ENCODE results near the gene SORCS2. TPM values are rescaled to one million over a fixed set of nuclear protein-coding genes. Genes with fewer than 3 reads are reported as not detected.

SORCS2 gene
- polyA plus RNA-seq, 1 of the 3 experiments (the other 2 are of a cell fraction): 1.6 TPM

DNA sequence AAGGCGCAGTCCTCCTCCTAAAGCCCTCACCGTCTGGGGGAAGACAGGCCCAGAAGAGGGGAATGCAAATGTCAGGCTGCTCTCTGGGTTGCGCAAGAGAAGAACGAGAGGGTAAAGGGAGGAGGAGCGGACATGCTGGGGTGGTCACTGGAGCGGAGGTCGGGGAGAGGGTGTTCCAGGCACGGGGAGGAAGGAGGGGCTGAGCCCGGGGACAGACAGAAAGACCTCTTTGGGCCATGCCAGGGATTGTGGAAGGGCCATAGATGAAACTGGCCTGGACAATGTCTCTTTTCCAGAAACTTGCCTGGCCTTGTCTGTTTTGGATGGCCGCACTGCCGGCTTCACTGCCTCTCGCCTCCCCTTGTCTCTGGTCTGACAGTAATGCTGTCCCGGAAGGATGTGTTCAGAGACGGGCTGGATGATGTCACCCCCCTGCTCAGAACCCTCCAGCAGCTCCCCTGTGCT is 121.0 kb downstream of the SORCS2 start:
- H3K9ac ChIP-seq: no peak overlapping the region
- DNase-seq: no peak
- H3K4me2 ChIP-seq: no peak overlapping the region
- no peak overlapping the region for H2AFZ ChIP-seq (ENCODE audit: low read depth)
- H3K27me3 ChIP-seq (ENCODE audit: insufficient read depth): 0 out of 2 replicates have a peak, but pooled peaks cover 5% of the 10 kb centered on the region
- ChIA-PET CTCF (interaction anchor here (2.1 to 3.5 kb wide), 3 partner anchors 17 to 121 kb away, joined by 8 to 14 read pairs (median 9); partner anchors contain the start of gene SORCS2), POLR2A (no interaction called here)
- 69% methylated on average over 10 of the region's 14 CpGs for WGBS (ENCODE audit: low lambda C conversion rate)
- no peak overlapping the region for H3K27ac ChIP-seq (ENCODE audit: low read depth in 2 of 2, low read length in 1 of 2)
- H3K4me3 ChIP-seq (ENCODE audit: low read depth in 2 of 2, low read length in 1 of 2): no peak overlapping the region
- no peaks in the 10 kb centered on the region for H3F3A ChIP-seq (replicated peaks; ENCODE audit: insufficient read depth)
- H3K9me2 ChIP-seq: no peaks in the 10 kb centered on the region
- H3K4me1 ChIP-seq (ENCODE audit: control insufficient read depth in 1 of 2, insufficient read depth in 2 of 2, low read depth in 1 of 2, low read length in 1 of 2): no peaks in the 10 kb centered on the region
- H3K36me3 ChIP-seq (replicated peaks in 1 of 2; ENCODE audit: control insufficient read depth in 1 of 2, insufficient read depth in 2 of 2, low read length in 1 of 2): no peaks in the 10 kb centered on the region
- H3K9me3 ChIP-seq: no peaks in the 10 kb centered on the region
- H4K20me1 ChIP-seq (ENCODE audit: insufficient read depth): no peaks in the 10 kb centered on the region
- TF ChIP-seq JUND (IDR thresholded peaks at IDR 0.05) (no peak), RAD21 (IDR thresholded peaks at IDR 0.05; ENCODE audit: low read length) (no peak), NFIC (IDR thresholded peaks at IDR 0.05; ENCODE audit: borderline replicate concordance) (no peak), MXI1 (IDR thresholded peaks at IDR 0.05; ENCODE audit: low read depth, low read length) (no peak), GABPA (IDR thresholded peaks at IDR 0.05; ENCODE audit: low read depth) (no peak), RFX5 (IDR thresholded peaks at IDR 0.05; ENCODE audit: low read length) (no peak), MEF2A (IDR thresholded peaks at IDR 0.05; ENCODE audit: borderline replicate concordance, low read depth) (no peak), RXRA (IDR thresholded peaks at IDR 0.05; ENCODE audit: borderline replicate concordance, low read depth) (no peak), RCOR1 (IDR thresholded peaks at IDR 0.05; ENCODE audit: low read length) (no peak), SIN3A (IDR thresholded peaks at IDR 0.05; ENCODE audit: borderline replicate concordance, low read depth, low read length) (no peak), FOXM1 (IDR thresholded peaks at IDR 0.05; ENCODE audit: low read depth) (no peak)
- TF ChIP-seq, protein P1, sequence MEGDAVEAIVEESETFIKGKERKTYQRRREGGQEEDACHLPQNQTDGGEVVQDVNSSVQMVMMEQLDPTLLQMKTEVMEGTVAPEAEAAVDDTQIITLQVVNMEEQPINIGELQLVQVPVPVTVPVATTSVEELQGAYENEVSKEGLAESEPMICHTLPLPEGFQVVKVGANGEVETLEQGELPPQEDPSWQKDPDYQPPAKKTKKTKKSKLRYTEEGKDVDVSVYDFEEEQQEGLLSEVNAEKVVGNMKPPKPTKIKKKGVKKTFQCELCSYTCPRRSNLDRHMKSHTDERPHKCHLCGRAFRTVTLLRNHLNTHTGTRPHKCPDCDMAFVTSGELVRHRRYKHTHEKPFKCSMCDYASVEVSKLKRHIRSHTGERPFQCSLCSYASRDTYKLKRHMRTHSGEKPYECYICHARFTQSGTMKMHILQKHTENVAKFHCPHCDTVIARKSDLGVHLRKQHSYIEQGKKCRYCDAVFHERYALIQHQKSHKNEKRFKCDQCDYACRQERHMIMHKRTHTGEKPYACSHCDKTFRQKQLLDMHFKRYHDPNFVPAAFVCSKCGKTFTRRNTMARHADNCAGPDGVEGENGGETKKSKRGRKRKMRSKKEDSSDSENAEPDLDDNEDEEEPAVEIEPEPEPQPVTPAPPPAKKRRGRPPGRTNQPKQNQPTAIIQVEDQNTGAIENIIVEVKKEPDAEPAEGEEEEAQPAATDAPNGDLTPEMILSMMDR (IDR thresholded peaks at IDR 0.05): no peak
- TF ChIP-seq, protein P2, sequence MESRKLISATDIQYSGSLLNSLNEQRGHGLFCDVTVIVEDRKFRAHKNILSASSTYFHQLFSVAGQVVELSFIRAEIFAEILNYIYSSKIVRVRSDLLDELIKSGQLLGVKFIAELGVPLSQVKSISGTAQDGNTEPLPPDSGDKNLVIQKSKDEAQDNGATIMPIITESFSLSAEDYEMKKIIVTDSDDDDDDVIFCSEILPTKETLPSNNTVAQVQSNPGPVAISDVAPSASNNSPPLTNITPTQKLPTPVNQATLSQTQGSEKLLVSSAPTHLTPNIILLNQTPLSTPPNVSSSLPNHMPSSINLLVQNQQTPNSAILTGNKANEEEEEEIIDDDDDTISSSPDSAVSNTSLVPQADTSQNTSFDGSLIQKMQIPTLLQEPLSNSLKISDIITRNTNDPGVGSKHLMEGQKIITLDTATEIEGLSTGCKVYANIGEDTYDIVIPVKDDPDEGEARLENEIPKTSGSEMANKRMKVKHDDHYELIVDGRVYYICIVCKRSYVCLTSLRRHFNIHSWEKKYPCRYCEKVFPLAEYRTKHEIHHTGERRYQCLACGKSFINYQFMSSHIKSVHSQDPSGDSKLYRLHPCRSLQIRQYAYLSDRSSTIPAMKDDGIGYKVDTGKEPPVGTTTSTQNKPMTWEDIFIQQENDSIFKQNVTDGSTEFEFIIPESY (IDR thresholded peaks at IDR 0.05; ENCODE audit: borderline replicate concordance, low read depth): no peak
- TF ChIP-seq, protein P3, sequence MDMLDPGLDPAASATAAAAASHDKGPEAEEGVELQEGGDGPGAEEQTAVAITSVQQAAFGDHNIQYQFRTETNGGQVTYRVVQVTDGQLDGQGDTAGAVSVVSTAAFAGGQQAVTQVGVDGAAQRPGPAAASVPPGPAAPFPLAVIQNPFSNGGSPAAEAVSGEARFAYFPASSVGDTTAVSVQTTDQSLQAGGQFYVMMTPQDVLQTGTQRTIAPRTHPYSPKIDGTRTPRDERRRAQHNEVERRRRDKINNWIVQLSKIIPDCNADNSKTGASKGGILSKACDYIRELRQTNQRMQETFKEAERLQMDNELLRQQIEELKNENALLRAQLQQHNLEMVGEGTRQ (IDR thresholded peaks at IDR 0.05; ENCODE audit: borderline replicate concordance, low read depth, low read length): no peak
- TF ChIP-seq, protein P4, sequence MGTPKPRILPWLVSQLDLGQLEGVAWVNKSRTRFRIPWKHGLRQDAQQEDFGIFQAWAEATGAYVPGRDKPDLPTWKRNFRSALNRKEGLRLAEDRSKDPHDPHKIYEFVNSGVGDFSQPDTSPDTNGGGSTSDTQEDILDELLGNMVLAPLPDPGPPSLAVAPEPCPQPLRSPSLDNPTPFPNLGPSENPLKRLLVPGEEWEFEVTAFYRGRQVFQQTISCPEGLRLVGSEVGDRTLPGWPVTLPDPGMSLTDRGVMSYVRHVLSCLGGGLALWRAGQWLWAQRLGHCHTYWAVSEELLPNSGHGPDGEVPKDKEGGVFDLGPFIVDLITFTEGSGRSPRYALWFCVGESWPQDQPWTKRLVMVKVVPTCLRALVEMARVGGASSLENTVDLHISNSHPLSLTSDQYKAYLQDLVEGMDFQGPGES (IDR thresholded peaks at IDR 0.05; ENCODE audit: low read depth, low read length): no peak
- no peaks in the 10 kb centered on the region for H3K79me2 ChIP-seq (ENCODE audit: insufficient read depth)

Measured in SK-N-SH (cell line).